Hepatocyte (in vitro differentiated cells): ENCODE data around the gene ADAMTS12.

Experiments used
- EZH2 ChIP-seq: fragments of 200-600 bp; sonication (generic); IDR thresholded peaks from 2 replicates; pipeline ENCODE4 v1.6.1; 2016; ENCODE audit warnings: antibody characterized with exemption, mild to moderate bottlenecking, borderline replicate concordance
- TF ChIP-seq, protein P1 (sequence below): fragments of 200-600 bp; sonication (generic); IDR thresholded peaks from 2 replicates; pipeline ENCODE4 v1.5.1; 2016; ENCODE audit warnings: antibody characterized with exemption, mild to moderate bottlenecking; ENCODE audit not compliant: poor library complexity

DNA sequence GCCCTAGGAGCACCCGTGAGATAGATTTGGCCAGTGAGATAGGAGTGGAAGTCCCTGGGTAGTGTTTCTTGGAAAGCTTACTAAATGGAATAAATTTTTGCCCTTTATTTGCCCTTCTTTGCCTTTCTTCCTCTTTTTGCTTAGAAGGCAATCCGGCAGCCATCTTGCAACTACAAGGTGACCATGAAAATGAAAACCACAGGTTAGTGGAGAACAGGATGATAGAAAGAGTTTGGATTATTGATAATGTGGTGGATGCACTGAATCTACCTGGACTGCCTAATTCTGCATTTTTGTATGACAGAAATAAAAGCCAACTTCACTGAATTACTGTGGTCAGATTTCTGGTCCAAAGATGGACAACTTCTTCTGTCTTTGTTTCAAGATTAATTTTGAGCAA is 417.8 kb downstream of the ADAMTS12 start:
- TF ChIP-seq, protein P1, sequence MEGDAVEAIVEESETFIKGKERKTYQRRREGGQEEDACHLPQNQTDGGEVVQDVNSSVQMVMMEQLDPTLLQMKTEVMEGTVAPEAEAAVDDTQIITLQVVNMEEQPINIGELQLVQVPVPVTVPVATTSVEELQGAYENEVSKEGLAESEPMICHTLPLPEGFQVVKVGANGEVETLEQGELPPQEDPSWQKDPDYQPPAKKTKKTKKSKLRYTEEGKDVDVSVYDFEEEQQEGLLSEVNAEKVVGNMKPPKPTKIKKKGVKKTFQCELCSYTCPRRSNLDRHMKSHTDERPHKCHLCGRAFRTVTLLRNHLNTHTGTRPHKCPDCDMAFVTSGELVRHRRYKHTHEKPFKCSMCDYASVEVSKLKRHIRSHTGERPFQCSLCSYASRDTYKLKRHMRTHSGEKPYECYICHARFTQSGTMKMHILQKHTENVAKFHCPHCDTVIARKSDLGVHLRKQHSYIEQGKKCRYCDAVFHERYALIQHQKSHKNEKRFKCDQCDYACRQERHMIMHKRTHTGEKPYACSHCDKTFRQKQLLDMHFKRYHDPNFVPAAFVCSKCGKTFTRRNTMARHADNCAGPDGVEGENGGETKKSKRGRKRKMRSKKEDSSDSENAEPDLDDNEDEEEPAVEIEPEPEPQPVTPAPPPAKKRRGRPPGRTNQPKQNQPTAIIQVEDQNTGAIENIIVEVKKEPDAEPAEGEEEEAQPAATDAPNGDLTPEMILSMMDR, result no peak
- no peak for TF ChIP-seq EZH2
